AG10803 (cell line): ENCODE results near the gene BRSK1.
A peak's percentile ranks its signal among the peaks of the same experiment; 100 is the strongest.

Experiments
- DNase-seq: peaks from one replicate; pipeline ENCODE4 v3.0.0; 2010; ENCODE audit warnings: low read depth
- H3K4me3 ChIP-seq: 2 replicates; pipeline ENCODE4 v1.5.1; 2011; ENCODE audit warnings: mild to moderate bottlenecking, low read length, control low read depth
- CTCF ChIP-seq: conservative IDR thresholded peaks from 2 replicates; pipeline ENCODE4 v1.5.1; 2011; ENCODE audit warnings: mild to moderate bottlenecking, low read length, control low read depth, inconsistent platforms

Gene BRSK1

GRCh38 chr19:55352040-55352439 is 68.2 kb downstream of the BRSK1 start:
- DNase-seq, result no peak
- TF ChIP-seq CTCF, result no peak
- H3K4me3 ChIP-seq, result no peak overlapping the region

- no peak for DNase-seq
- H3K4me3 ChIP-seq, result no peak overlapping the region
- TF ChIP-seq CTCF, result no peak
Measured at GRCh38 chr19:55352549-55353145, 68.8 kb downstream of the BRSK1 start.

- H3K4me3 ChIP-seq, result peak overlapping the region; percentile 55
- no peak for TF ChIP-seq CTCF
- no peak for DNase-seq
Measured at GRCh38 chr19:55353356-55353802, 69.6 kb downstream of the BRSK1 start.

GRCh38 chr19:55353803-55354697 is 70.3 kb downstream of the BRSK1 start:
- peak overlapping the region; percentile 55 for H3K4me3 ChIP-seq
- DNase-seq, result no peak

GRCh38 chr19:55354698-55355212 is 71.0 kb downstream of the BRSK1 start, which contains the start of gene COX6B2:
TSS of gene COX6B2 (minus strand) at chr19:55354719. CDS start at chr19:55354521, 198 bp downstream.
- TF ChIP-seq CTCF, result no peak
- DNase-seq, result no peak
- H3K4me3 ChIP-seq, result peak within 1 kb of the TSS; percentile 55

More at GRCh38 chr19:55353803-55354697, 70.3 kb downstream of the BRSK1 start:
- no peak for TF ChIP-seq CTCF

- no peak overlapping the region for H3K4me3 ChIP-seq
- DNase-seq, result no peak
- TF ChIP-seq CTCF, result no peak
Measured at GRCh38 chr19:55355213-55355821, 71.5 kb downstream of the BRSK1 start.
